Neural cell (in vitro differentiated cells): ENCODE results near the gene SYT4. TPM values are rescaled to one million over a fixed set of nuclear protein-coding genes. Genes with fewer than 3 reads are reported as not detected.

Experiments
- H2AFZ ChIP-seq: fragments of 200-600, 300-800 bp; sonication (generic), shearing (Covaris generic); 2 replicates; pipeline ENCODE4 v1.6.0; 2014; ENCODE audit warnings: low read depth, mild to moderate bottlenecking, antibody characterized with exemption, low read length, moderate library complexity
- H3F3A ChIP-seq: fragments of 200-600 bp; shearing (Covaris generic); 2 replicates; pipeline ENCODE4 v1.6.1; 2016; ENCODE audit warnings: mild to moderate bottlenecking, moderate library complexity, mixed read lengths, antibody characterized with exemption, low read length; ENCODE audit not compliant: insufficient read depth, poor library complexity, severe bottlenecking
- H3K27ac ChIP-seq: fragments of 200-600, 300-800 bp; sonication (generic), shearing (Covaris generic); 2 replicates; pipeline ENCODE4 v1.5.1; 2014; ENCODE audit warnings: mild to moderate bottlenecking, low read length, moderate library complexity
- H3K27me3 ChIP-seq: fragments of 300-800, 200-600 bp; sonication (generic), shearing (Covaris generic); 2 replicates; pipeline ENCODE4 v1.6.0; 2014; ENCODE audit warnings: mild to moderate bottlenecking, low read depth, low read length, moderate library complexity; ENCODE audit not compliant: insufficient read depth
- H3K36me3 ChIP-seq: fragments of 300-800, 200-600 bp; sonication (generic), shearing (Covaris generic); 2 replicates; pipeline ENCODE4 v1.5.1; 2014; ENCODE audit warnings: mild to moderate bottlenecking, antibody characterized with exemption, low read length, moderate library complexity; ENCODE audit not compliant: insufficient read depth
- H3K4me2 ChIP-seq: fragments of 300-800, 200-600 bp; sonication (generic), shearing (Covaris generic); 2 replicates; pipeline ENCODE4 v1.6.0; 2014; ENCODE audit warnings: mild to moderate bottlenecking, low read length
- H3K4me3 ChIP-seq: fragments of 300-800, 200-600 bp; sonication (generic), shearing (Covaris generic); 2 replicates; pipeline ENCODE4 v1.5.1; 2014; ENCODE audit warnings: mild to moderate bottlenecking, low read length, moderate library complexity
- H3K79me2 ChIP-seq: fragments of 200-600 bp; shearing (Covaris generic); replicated peaks from 2 replicates; pipeline ENCODE4 v1.6.0; 2014; ENCODE audit warnings: mild to moderate bottlenecking, low read length, moderate library complexity; ENCODE audit not compliant: insufficient read depth
- H3K9ac ChIP-seq: fragments of 300-800, 200-600 bp; sonication (generic), shearing (Covaris generic); 2 replicates; pipeline ENCODE4 v1.6.1; 2016; ENCODE audit warnings: mild to moderate bottlenecking, low read length, mixed read lengths
- H3K9me2 ChIP-seq: fragments of 200-600 bp; shearing (Covaris generic); 2 replicates; pipeline ENCODE4 v1.6.1; 2016; ENCODE audit warnings: mild to moderate bottlenecking, low read length, mixed read lengths; ENCODE audit not compliant: insufficient read depth
- H3K9me3 ChIP-seq: fragments of 200-600, 300-800 bp; sonication (generic), shearing (Covaris generic); 2 replicates; pipeline ENCODE4 v1.6.1; 2016; ENCODE audit warnings: mild to moderate bottlenecking, mixed run types, low read length, moderate library complexity, mixed read lengths
- H4K20me1 ChIP-seq: fragments of 200-600 bp; shearing (Covaris generic); 2 replicates; pipeline ENCODE4 v1.6.1; 2016; ENCODE audit warnings: mild to moderate bottlenecking, mixed run types; ENCODE audit not compliant: insufficient read depth
- CTCF ChIP-seq: fragments of 450-650 bp; IDR thresholded peaks from 2 replicates; pipeline ENCODE4 v1.5.1; 2014; ENCODE audit warnings: antibody characterized with exemption, mild to moderate bottlenecking, moderate library complexity; ENCODE audit not compliant: poor library complexity, severe bottlenecking
- EP300 ChIP-seq: fragments of 450-650 bp; conservative IDR thresholded peaks from 2 replicates; pipeline ENCODE4 v1.6.1; 2014; ENCODE audit warnings: antibody characterized with exemption, mild to moderate bottlenecking, moderate library complexity; ENCODE audit not compliant: poor library complexity, severe bottlenecking
- EZH2 ChIP-seq: fragments of 200-600, 300-800 bp; shearing (Covaris generic), sonication (generic); IDR thresholded peaks from 2 replicates; pipeline ENCODE4 v1.6.1; 2014; ENCODE audit warnings: antibody characterized with exemption, low read length, borderline replicate concordance, mild to moderate bottlenecking; ENCODE audit not compliant: insufficient read depth, poor library complexity, severe bottlenecking
- MXI1 ChIP-seq: fragments of 450-650 bp; conservative IDR thresholded peaks from 2 replicates; pipeline ENCODE4 v1.6.1; 2014; ENCODE audit warnings: antibody characterized with exemption, mild to moderate bottlenecking; ENCODE audit not compliant: poor library complexity, severe bottlenecking
- POLR2AphosphoS5 ChIP-seq: IDR thresholded peaks from 2 replicates; pipeline ENCODE4 v1.6.1; 2012
- RAD21 ChIP-seq: fragments of 450-650 bp; conservative IDR thresholded peaks from 2 replicates; pipeline ENCODE4 v1.6.1; 2014; ENCODE audit warnings: antibody characterized with exemption, mild to moderate bottlenecking, moderate library complexity
- REST ChIP-seq: IDR thresholded peaks from 2 replicates; pipeline ENCODE4 v1.6.1; 2012; ENCODE audit warnings: borderline replicate concordance
- SMC3 ChIP-seq: fragments of 450-650 bp; conservative IDR thresholded peaks from 2 replicates; pipeline ENCODE4 v1.6.1; 2014; ENCODE audit warnings: antibody characterized with exemption, mild to moderate bottlenecking, moderate library complexity; ENCODE audit not compliant: poor library complexity
- TAF1 ChIP-seq: IDR thresholded peaks from 2 replicates; pipeline ENCODE4 v1.6.1; 2012; ENCODE audit warnings: low read depth
- polyA plus RNA-seq: library from polyadenylated mRNA; depleted of rRNA; stranded (reverse); fragments of >200 nt; gene quantifications from 2 replicates; pipeline ENCODE4 v1.2.3, GENCODE V29; 2014

SYT4 gene
- polyA plus RNA-seq, 1 donor from 2014 or later, result 167 TPM

DNA sequence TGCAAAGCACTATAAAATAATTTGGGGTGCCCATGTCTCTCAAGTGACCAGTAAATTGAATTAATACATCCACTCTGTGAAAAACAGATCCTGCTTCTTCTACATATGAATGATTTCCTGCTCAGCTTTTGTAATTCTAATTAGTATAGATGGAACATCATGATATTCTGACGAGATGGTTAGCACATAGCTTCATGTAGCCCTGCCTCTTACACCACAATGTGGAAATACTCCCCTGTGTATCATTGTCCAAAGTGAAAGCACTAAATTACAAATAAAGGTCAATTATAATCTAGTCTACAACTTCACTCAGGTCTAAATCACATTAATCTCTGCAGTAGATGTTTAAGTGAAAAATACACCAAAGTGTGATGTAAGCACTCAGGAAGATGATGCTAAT lies 32.9 kb upstream of the SYT4 start:
- TF ChIP-seq TAF1 (no peak), CTCF (no peak), RAD21 (no peak), EZH2 (no peak), EP300 (no peak), REST (no peak), SMC3 (no peak), POLR2AphosphoS5 (no peak), MXI1 (no peak)
- H3F3A ChIP-seq, result no peaks in the 10 kb centered on the region
- no peaks in the 10 kb centered on the region for H3K36me3 ChIP-seq
- H3K27me3 ChIP-seq, result no peaks in the 10 kb centered on the region
- H4K20me1 ChIP-seq, result no peaks in the 10 kb centered on the region
- no peak overlapping the region for H3K27ac ChIP-seq
- H3K9me3 ChIP-seq, result no peaks in the 10 kb centered on the region
- no peak overlapping the region for H2AFZ ChIP-seq
- H3K79me2 ChIP-seq, result no peaks in the 10 kb centered on the region
- H3K4me3 ChIP-seq, result no peak overlapping the region
- no peak overlapping the region for H3K9ac ChIP-seq
- no peaks in the 10 kb centered on the region for H3K9me2 ChIP-seq
- H3K4me2 ChIP-seq, result no peak overlapping the region

GRCh38 chr18:43303376-43303775 lies 26.1 kb upstream of the SYT4 start:
- no peak overlapping the region for H3K9ac ChIP-seq
- no peak overlapping the region for H3K27ac ChIP-seq
- no peaks in the 10 kb centered on the region for H3K9me2 ChIP-seq

More at GRCh38 chr18:43303376-43303775, 26.1 kb upstream of the SYT4 start:
- no peaks in the 10 kb centered on the region for H3K36me3 ChIP-seq
- no peak overlapping the region for H3K4me2 ChIP-seq
- H3K4me3 ChIP-seq, result no peak overlapping the region
- no peaks in the 10 kb centered on the region for H3K9me3 ChIP-seq
- no peaks in the 10 kb centered on the region for H3F3A ChIP-seq
- H3K79me2 ChIP-seq, result no peaks in the 10 kb centered on the region
- H4K20me1 ChIP-seq, result no peaks in the 10 kb centered on the region
- no peak for TF ChIP-seq SMC3
- no peak for TF ChIP-seq CTCF
- TF ChIP-seq REST, result no peak
- TF ChIP-seq POLR2AphosphoS5, result no peak
- TF ChIP-seq EZH2, result no peak
- TF ChIP-seq RAD21, result no peak
- TF ChIP-seq MXI1, result no peak
- no peak for TF ChIP-seq TAF1
- no peak for TF ChIP-seq EP300
- no peaks in the 10 kb centered on the region for H3K27me3 ChIP-seq
- H2AFZ ChIP-seq, result no peak overlapping the region
